A673 (cell line): ENCODE data around the gene SLBP. TPM values are rescaled to one million over a fixed set of nuclear protein-coding genes. Genes with fewer than 3 reads are reported as not detected.

Experiments
- BruUV-seq: library from RNA; stranded (reverse); fragments of 400-500 nt; replicated peaks from 2 replicates; lab custom pipeline; 2021; lab: Mats Ljungman, UMichigan
- CTCF ChIA-PET: fragments of 300-600 bp; sonication (Branson Sonifier 250); formaldehyde crosslinking; loops from one replicate; lab custom pipeline; 2022; ENCODE audit warnings: antibody characterized with exemption; lab: Charles Lee
- POLR2A ChIA-PET: fragments of 300-600 bp; sonication (Branson Sonifier 250); formaldehyde crosslinking; loops from one replicate; lab custom pipeline; 2022; ENCODE audit warnings: antibody characterized with exemption; ENCODE audit not compliant: low non-redundant PET; lab: Charles Lee
- DNase-seq: peaks from one replicate; pipeline ENCODE4 v3.0.0-alpha.2; 2015; ENCODE audit warnings: low spot score
- H3K27ac ChIP-seq: fragments of 200-600 bp; sonication (generic); 2 replicates; pipeline ENCODE4 v1.5.1; 2016; ENCODE audit warnings: mixed run types, low read depth, mild to moderate bottlenecking, mixed read lengths, antibody characterized with exemption, low read length; ENCODE audit not compliant: poor library complexity, severe bottlenecking
- H3K27me3 ChIP-seq: fragments of 200-600 bp; sonication (generic); replicated peaks from 2 replicates; pipeline ENCODE4 v1.6.1; 2017; ENCODE audit warnings: mixed run types, low read depth, mild to moderate bottlenecking, mixed read lengths, antibody characterized with exemption, low read length; ENCODE audit not compliant: insufficient read depth, poor library complexity
- H3K36me3 ChIP-seq: fragments of 200-600 bp; sonication (generic); 2 replicates; pipeline ENCODE4 v1.6.1; 2016; ENCODE audit warnings: mixed run types, mild to moderate bottlenecking, mixed read lengths, antibody characterized with exemption, low read length; ENCODE audit not compliant: insufficient read depth, poor library complexity, severe bottlenecking
- H3K4me1 ChIP-seq: fragments of 200-600 bp; sonication (generic); 2 replicates; pipeline ENCODE4 v1.6.1; 2017; ENCODE audit warnings: mixed run types, mild to moderate bottlenecking, mixed read lengths, antibody characterized with exemption, low read length; ENCODE audit not compliant: insufficient read depth, poor library complexity, severe bottlenecking
- H3K4me3 ChIP-seq: fragments of 200-600 bp; sonication (generic); 2 replicates; pipeline ENCODE4 v1.5.1; 2016; ENCODE audit warnings: low read depth, mixed run types, mild to moderate bottlenecking, mixed read lengths, low read length; ENCODE audit not compliant: poor library complexity, severe bottlenecking
- H3K9me3 ChIP-seq: fragments of 200-600 bp; sonication (generic); 2 replicates; pipeline ENCODE4 v1.6.1; 2016; ENCODE audit warnings: mixed run types, low read depth, mild to moderate bottlenecking, mixed read lengths, antibody characterized with exemption, low read length; ENCODE audit not compliant: poor library complexity, severe bottlenecking
- EZH2 ChIP-seq: fragments of 200-600 bp; sonication (generic); IDR thresholded peaks from 2 replicates; pipeline ENCODE4 v1.6.1; 2017; ENCODE audit warnings: borderline replicate concordance, low read depth, mild to moderate bottlenecking, mixed read lengths, antibody characterized with exemption, low read length; ENCODE audit not compliant: poor library complexity, severe bottlenecking
- intact Hi-C: fragments of 100-400 bp; cut with micrococcal nuclease; formaldehyde crosslinking; loops from one replicate; pipeline ENCODE4 v1.10.0; 2022; ENCODE audit not compliant: unreplicated experiment
- total RNA-seq: library from RNA; stranded (reverse); gene quantifications from 2 replicates; pipeline ENCODE4 v1.2.3, GENCODE V29; 2021
- TF ChIP-seq, protein P1 (sequence below): fragments of 300-800, 200-600 bp; sonication (generic); conservative IDR thresholded peaks from 2 replicates; pipeline ENCODE4 v1.5.1; 2017; ENCODE audit warnings: low read depth, mild to moderate bottlenecking, antibody characterized with exemption, low read length, moderate library complexity, mixed read lengths

The SLBP gene
- total RNA-seq, 1 experiment from 2014 or later = 85.5 TPM

DNA sequence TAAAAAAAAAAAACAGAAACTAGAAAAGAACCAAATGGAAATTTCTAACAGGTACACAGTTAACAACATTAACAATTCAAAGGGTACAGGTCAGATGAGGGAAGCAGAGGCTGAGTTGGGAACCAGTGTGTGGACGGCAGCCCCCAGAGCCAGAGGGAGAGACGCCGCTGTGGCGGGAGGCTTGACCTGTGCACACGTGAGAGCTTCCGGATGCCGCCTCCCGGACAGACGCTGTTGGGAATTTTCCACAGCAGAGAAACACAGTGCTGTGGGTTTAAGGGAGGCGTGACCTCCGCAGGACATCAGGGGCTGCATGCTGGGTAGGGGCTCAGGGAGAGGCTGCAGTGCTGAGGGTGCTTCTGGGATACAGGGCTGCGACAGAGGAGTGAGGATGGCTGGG, 31.4 kb upstream of the SLBP start:
- CTCF ChIA-PET = no interaction called here
- intact Hi-C loops = no loop called here
- Histone ChIP-seq H3K27ac (no peak overlapping the region), H3K4me1 (no peaks in the 10 kb centered on the region), H3K4me3 (no peak overlapping the region), H3K9me3 (no peaks in the 10 kb centered on the region), H3K36me3 (peaks cover 58% of the 10 kb centered on the region), H3K27me3 (no peaks in the 10 kb centered on the region)
- no peak for DNase-seq
- TF ChIP-seq, protein P1, sequence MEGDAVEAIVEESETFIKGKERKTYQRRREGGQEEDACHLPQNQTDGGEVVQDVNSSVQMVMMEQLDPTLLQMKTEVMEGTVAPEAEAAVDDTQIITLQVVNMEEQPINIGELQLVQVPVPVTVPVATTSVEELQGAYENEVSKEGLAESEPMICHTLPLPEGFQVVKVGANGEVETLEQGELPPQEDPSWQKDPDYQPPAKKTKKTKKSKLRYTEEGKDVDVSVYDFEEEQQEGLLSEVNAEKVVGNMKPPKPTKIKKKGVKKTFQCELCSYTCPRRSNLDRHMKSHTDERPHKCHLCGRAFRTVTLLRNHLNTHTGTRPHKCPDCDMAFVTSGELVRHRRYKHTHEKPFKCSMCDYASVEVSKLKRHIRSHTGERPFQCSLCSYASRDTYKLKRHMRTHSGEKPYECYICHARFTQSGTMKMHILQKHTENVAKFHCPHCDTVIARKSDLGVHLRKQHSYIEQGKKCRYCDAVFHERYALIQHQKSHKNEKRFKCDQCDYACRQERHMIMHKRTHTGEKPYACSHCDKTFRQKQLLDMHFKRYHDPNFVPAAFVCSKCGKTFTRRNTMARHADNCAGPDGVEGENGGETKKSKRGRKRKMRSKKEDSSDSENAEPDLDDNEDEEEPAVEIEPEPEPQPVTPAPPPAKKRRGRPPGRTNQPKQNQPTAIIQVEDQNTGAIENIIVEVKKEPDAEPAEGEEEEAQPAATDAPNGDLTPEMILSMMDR = no peak
- no peak for TF ChIP-seq EZH2
- POLR2A ChIA-PET = no interaction called here
- no TSS peak for BruUV-seq

DNA sequence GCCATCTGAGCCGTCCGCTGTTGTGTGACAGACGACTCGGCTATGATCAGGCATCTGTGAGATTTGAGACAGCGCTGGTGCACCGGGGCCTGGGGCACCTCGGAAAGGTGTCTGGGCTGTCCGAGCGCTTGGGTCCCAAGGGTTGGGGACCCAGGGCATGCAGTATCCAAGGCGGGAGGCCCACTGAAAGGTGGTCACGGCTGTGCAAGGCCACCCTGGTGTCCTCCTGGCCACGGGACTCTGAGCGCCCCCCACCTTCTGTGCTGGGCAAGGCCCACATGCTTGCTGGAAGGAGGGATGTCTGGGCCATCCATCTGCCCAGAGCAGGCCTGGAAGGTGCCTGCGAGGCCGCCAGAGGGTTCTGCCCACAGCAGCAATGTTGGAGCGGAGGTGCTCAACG, 29.1 kb upstream of the SLBP start:
- POLR2A ChIA-PET = no interaction called here
- H3K4me3 ChIP-seq = no peak overlapping the region
- no peaks in the 10 kb centered on the region for H3K4me1 ChIP-seq
- no peak for DNase-seq
- no TSS peak for BruUV-seq
- H3K27ac ChIP-seq = no peak overlapping the region
- no peak for TF ChIP-seq EZH2
- TF ChIP-seq, protein P1 = no peak
- intact Hi-C loops = no loop called here
- CTCF ChIA-PET = no interaction called here
- peaks cover 81% of the 10 kb centered on the region for H3K36me3 ChIP-seq
- no peaks in the 10 kb centered on the region for H3K27me3 ChIP-seq
- peaks cover 17% of the 10 kb centered on the region for H3K9me3 ChIP-seq

DNA sequence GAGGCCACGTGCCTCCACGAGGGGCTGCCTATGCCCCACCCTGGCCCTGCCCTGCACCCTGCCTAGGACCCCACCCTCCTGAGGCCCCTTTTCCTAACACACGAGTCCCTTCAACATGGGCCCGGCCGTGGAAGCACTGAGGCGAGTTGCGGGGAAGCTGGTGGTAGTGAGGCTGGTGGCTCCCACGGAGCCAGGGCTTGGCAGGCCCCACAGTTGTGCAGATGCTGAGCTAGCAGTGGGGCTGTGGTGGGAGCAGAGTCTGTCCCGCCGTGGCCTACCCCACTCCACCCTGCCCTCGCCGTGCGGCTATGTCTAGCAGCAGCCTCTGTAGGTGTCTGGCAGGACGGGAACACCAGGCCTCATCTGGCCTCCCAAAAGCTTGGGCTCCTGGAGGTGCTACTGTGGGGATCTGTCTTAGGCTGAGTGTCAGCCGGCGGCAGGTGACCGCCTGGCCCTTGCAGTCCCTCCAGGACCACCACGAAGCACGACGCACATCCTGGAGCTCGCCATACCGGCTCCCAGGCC, 28.0 kb upstream of the SLBP start:
- POLR2A ChIA-PET = no interaction called here
- intact Hi-C loops = no loop called here
- H3K4me3 ChIP-seq = no peak overlapping the region
- DNase-seq = no peak
- TF ChIP-seq, protein P1 = no peak
- no peak for TF ChIP-seq EZH2
- H3K36me3 ChIP-seq = peaks cover 91% of the 10 kb centered on the region
- H3K9me3 ChIP-seq = peaks cover 17% of the 10 kb centered on the region
- H3K27me3 ChIP-seq = no peaks in the 10 kb centered on the region
- CTCF ChIA-PET = no interaction called here
- no peaks in the 10 kb centered on the region for H3K4me1 ChIP-seq
- no peak overlapping the region for H3K27ac ChIP-seq
- no TSS peak for BruUV-seq
